ENCODE measurements around the gene GPR39.

DNA sequence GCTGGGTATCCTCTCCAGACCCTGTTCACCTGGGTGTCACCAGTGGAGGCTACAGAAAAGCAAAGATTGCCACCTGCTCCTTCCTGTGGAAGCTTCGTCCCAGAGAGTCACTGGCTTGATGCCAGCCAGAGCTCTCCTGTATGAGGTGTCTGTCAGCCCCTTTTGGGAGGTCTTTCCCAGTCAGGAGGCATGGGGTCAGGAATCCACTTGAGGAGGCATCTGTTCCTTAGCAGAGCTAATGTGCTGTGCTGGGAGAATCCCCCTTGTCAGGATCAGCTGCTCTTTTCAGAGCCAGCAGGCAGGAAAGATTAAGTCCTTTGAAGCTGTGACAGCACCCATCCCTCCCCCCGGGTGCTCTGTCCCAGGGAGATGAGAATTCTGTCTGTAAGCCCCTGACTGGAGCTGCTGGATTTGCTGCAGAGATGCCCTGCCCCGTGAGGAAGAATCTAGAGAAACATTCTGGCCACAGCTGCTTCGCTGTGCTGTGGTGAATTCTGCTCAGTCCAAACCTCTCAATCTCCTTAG is 121.8 kb downstream of the GPR39 start:
- TF ChIP-seq POLR2A (IDR thresholded peaks at IDR 0.05) (no peak), EP300 (IDR thresholded peaks at IDR 0.05) (no peak), POLR2AphosphoS5 (IDR thresholded peaks at IDR 0.05) (no peak)
- TF ChIP-seq, protein P1, sequence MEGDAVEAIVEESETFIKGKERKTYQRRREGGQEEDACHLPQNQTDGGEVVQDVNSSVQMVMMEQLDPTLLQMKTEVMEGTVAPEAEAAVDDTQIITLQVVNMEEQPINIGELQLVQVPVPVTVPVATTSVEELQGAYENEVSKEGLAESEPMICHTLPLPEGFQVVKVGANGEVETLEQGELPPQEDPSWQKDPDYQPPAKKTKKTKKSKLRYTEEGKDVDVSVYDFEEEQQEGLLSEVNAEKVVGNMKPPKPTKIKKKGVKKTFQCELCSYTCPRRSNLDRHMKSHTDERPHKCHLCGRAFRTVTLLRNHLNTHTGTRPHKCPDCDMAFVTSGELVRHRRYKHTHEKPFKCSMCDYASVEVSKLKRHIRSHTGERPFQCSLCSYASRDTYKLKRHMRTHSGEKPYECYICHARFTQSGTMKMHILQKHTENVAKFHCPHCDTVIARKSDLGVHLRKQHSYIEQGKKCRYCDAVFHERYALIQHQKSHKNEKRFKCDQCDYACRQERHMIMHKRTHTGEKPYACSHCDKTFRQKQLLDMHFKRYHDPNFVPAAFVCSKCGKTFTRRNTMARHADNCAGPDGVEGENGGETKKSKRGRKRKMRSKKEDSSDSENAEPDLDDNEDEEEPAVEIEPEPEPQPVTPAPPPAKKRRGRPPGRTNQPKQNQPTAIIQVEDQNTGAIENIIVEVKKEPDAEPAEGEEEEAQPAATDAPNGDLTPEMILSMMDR (IDR thresholded peaks at IDR 0.05), result no peak
